GM18505 (cell line): ENCODE measurements around the gene PHLDB2.

Experiments
- ATAC-seq: cut with Tn5 transposase; IDR thresholded peaks from one replicate; pipeline ENCODE4 v1.9.1; 2021; ENCODE audit not compliant: unreplicated experiment
- POLR2A ChIP-seq: IDR thresholded peaks from 4 replicates; pipeline ENCODE4 v1.6.1; 2011; ENCODE audit warnings: borderline replicate concordance; ENCODE audit not compliant: insufficient read depth, insufficient read length; ENCODE audit errors: extremely low read depth

Gene PHLDB2

DNA sequence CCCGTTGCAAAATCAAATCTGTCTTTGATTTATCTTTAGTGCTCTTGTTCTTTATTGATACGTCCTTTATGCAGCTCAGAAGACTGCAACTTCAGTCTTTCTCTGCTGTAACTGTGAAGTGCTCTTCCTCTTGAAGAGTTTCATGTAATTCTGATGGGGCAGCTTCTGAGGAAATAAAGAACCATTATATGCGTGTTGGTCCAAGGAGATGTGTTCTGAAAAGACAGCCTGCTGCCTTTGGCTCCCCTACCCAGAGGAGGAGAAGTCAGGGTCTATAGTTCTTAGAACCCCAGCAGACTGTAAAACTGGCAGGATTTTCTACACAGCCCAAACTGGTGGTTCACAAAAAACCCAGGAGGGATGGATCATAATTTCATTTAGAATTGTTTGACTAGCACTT, 97.4 kb downstream of the PHLDB2 start:
- no peak for ATAC-seq
- no peak for TF ChIP-seq POLR2A

- ATAC-seq, result no peak
- TF ChIP-seq POLR2A, result no peak
These were observed 98.1 kb downstream of the PHLDB2 start for GRCh38 chr3:111956995-111957734.

DNA sequence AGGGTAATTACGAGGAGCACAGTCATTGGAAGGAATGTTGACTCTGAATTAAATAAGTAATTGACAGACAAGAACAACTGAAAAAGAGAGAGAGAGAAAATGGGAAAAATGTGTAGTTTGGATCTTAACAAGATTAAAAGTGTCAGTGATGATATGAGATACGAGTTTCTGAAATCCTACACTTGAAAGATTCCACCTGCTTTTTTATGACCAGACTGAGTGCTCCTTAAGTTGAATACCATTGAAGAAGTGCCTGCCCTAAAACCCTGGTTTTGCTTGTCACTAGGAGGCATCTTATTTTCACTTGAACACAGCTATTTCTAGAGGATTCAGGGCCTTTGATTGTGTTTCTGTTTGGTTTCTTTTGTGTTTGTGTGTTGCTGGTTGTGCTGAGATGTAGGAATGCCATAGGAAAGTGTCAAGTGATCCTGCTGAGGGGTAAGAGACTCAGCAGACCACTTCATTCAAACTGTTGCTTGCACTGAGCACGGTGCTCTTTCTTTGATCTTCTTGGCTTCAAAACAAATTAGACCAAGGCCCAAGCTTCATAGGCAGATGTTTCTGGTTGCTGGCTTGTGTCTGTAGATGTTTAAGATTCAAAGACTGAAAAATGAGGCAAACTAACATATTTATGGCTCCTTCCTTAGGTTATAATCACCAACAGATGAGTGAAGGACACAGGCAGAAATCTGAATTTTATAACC, 102.5 kb downstream of the PHLDB2 start:
- no peak for ATAC-seq
- no peak for TF ChIP-seq POLR2A

GRCh38 chr3:111963424-111963823, 104.4 kb downstream of the PHLDB2 start:
- TF ChIP-seq POLR2A, result no peak
- no peak for ATAC-seq

- no peak for ATAC-seq
- no peak for TF ChIP-seq POLR2A
These were observed 106.4 kb downstream of the PHLDB2 start for GRCh38 chr3:111965484-111965883.

DNA sequence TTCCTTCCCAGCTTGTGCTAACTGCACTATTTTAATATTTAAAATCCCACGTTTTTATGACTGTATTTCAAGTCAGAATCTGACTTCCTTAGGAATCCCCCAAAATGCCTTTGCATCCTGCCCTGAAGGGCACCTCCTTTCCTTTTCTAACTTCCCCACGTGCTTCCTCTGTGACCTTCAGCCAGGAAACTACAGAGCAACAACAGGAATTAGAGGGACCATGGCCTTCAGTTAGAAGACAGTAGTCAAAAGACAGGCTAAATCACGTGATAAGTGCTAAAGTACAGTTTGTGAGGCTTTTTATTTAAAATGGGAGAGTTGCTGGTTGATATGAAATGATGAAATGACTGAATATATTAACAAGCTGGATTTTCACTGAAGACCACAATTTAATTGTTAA, 108.0 kb downstream of the PHLDB2 start:
- ATAC-seq, result no peak
- TF ChIP-seq POLR2A, result no peak

GRCh38 chr3:111967651-111968274, 108.7 kb downstream of the PHLDB2 start:
- ATAC-seq, result peak; percentile 95
- no peak for TF ChIP-seq POLR2A

- ATAC-seq, result no peak
- TF ChIP-seq POLR2A, result no peak
These were observed 109.4 kb downstream of the PHLDB2 start for GRCh38 chr3:111968319-111969054.

DNA sequence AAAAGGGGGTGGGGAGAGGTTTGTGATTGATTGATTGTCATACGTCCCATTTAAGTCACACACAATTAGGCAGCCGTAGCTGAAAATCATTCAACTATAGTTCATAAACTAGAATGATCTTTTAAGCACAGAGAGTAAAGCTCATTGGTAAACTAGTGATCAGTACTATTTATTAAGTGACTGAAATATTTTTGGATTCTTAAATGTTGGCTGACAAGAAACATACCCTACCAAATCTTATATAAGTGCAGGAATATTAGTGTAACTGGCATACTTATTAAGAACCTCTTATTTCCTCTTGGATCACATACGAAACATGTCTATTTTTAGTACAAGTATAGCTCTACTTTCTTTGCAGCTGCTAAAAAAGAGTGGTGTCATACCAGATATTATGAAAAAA, 111.3 kb downstream of the PHLDB2 start:
- TF ChIP-seq POLR2A, result no peak
- ATAC-seq, result no peak

DNA sequence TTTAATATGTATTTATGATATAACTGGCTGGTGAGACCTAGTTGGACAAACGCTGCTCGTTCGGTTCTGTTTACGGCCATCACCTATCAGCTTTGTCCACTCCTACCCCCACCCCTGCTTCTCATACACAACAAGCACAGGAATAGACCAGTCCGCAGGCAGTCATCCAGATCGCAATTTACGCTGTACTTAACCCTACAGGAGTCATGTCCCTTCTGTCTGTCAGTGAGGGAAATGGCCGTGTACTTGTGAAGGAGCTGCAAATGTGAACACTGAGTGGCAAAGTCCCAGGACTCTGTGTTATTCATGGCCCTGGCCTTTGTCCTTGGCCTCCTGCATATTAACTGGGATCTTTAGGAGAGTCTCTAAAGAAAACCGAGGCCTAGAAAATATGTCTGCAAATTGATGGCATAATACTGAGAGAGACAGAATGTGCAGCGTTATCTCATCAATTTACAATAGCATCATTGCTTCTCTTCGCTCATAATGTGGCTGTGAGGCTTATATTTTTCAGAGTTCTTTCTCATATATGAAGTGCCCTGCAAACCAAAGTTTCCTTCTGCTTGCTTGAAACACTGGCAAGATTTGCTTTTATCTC, 112.6 kb downstream of the PHLDB2 start:
- no peak for TF ChIP-seq POLR2A

GRCh38 chr3:111972891-111973290, 113.8 kb downstream of the PHLDB2 start:
- no peak for TF ChIP-seq POLR2A
- ATAC-seq, result no peak

More for the DNA sequence above, 112.6 kb downstream of the PHLDB2 start:
- no peak for ATAC-seq

GRCh38 chr3:111975131-111975530, 116.1 kb downstream of the PHLDB2 start:
- ATAC-seq, result no peak
- no peak for TF ChIP-seq POLR2A

DNA sequence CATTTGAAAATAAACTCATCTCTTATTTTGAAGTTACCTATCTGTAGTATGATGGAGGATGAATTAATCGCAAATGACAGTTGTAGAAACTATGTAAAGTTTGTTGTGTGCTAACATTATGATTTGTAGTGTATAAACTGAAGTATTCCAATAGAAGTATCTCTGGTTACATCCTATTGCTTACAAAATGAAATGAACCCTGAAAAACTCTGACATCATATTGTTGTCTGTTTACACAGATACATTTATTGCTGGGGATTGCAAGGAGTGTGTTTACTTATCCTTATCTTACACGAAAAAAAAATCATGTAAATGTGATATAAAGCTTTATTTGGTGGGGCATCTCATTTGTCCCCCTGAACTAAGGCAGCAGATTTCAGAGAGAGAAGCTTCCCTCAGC, 117.2 kb downstream of the PHLDB2 start:
- TF ChIP-seq POLR2A, result no peak
- ATAC-seq, result no peak
